GM21528 (cell line): Measurements from ENCODE around the gene HLA-DRA.

Experiments used
- ATAC-seq: cut with Tn5 transposase; IDR thresholded peaks from one replicate; pipeline ENCODE4 v1.9.1; 2021; ENCODE audit warnings: mild to moderate bottlenecking, moderate library complexity; ENCODE audit not compliant: unreplicated experiment, low FRiP score

Gene HLA-DRA

DNA sequence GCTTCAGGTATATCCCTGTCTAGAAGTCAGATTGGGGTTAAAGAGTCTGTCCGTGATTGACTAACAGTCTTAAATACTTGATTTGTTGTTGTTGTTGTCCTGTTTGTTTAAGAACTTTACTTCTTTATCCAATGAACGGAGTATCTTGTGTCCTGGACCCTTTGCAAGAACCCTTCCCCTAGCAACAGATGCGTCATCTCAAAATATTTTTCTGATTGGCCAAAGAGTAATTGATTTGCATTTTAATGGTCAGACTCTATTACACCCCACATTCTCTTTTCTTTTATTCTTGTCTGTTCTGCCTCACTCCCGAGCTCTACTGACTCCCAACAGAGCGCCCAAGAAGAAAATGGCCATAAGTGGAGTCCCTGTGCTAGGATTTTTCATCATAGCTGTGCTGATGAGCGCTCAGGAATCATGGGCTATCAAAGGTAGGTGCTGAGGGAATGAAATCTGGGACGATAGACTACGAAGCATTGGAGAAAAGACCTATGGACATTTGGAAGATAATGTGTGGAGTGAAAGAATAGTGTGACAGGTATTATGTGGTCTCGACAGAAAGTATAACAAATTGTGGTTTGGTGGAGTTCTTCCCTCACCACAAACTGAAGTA lies at the start of gene HLA-DRA:
Gene HLA-DRA (plus strand): TSS at position 286 of the 613 bp plus-strand sequence. CDS start 64 bp downstream, at position 350.
- peak; percentile 69 for ATAC-seq

DNA sequence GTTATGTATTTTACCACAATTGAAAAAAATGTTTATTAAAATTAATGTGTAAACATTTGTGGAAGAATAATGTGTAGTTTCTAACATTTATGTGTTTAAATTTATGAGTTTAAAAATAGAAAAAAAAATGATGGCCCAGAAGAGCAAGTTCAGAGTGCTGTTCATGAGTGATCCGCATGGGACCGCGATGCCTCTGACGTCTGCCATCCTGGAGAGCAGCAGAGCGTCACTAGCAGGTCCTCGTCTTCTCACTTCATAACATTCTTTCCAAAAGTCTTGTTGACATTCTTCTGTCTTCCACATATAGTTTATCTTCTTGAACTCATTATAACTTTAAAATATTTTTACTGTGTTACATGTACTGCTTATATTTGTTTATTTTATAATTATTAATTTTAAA lies 48.2 kb upstream of the HLA-DRA start:
- no peak for ATAC-seq

DNA sequence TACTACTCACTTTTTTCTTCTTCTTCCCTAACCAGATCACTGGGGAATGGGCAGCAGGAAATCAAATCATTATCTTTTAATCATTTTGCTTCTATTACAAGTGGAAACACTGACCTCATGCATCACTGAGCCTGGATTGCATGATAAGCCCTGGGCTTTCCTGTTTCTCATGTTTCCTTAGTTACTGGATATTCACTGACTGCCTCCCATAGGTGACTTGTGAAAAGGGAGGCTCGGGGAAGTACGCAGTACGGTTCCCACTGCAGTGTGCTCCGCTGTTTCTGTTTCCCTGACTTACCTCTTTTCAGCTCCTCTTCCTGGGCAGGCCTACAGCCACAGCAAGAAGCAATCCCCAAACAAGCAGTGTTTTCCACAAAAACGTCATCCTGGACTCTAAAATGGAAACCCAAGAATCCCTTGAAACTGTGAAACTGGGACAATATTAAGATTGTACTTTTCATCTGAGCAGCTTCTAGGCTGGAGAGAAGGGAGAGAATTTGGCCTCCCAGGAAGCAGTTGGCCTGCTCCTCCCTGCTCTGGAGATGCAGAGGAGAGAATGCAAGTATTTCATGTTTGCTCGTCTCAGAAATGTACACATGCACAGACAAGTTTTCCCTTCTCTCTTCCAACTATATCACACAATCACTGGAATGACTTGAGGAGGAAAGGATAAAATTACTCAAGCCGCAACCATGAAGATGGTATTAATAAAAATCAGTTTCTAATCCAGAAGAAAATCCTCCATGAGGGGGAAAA lies 45.8 kb upstream of the HLA-DRA start:
- ATAC-seq, result no peak

- ATAC-seq, result no peak
Observed at GRCh38 chr6:32396028-32396427, 43.7 kb upstream of the HLA-DRA start.

GRCh38 chr6:32397252-32397920 lies 42.3 kb upstream of the HLA-DRA start:
- peak; percentile 75 for ATAC-seq

GRCh38 chr6:32401284-32401963 lies 38.3 kb upstream of the HLA-DRA start:
- no peak for ATAC-seq

GRCh38 chr6:32402812-32403211 lies 36.9 kb upstream of the HLA-DRA start:
- no peak for ATAC-seq

DNA sequence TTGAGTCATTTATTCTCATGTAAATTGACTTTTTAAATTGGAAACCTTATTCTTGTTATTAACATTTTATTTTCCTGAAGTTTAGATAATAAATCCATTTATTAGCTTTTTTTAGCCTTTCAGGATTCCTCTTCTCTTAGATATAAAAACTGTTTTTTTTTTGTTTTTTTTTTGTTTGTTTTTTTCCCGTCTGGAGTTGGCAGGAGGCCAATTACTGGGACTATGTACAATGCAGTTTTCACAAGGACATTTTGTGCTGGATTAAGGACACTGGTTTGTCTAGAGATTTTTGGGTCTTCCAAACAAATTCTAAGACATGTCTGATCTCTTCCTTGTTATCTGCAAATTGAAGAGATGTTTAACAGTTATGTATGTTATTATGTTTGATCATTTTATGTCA lies 34.0 kb upstream of the HLA-DRA start:
- no peak for ATAC-seq

DNA sequence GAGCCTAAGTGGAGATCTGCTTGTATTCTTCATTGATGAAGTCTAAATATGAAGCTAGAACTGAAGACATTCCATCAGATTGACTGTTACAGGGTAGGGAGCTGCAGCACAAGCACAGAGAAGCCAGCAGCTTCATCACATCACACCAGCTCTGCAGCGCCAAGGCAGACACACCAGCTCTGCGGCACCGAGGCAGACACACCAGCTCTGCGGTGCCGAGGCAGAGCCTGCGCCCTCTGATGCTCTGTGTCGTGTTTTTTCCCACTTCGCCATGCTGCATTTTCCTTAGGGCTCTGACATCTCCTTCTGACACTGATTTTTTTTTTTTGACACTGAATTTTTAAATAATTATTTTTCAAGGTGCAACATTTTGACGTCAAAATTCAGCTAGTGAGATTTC lies 33.5 kb upstream of the HLA-DRA start:
- no peak for ATAC-seq

GRCh38 chr6:32406857-32407256 lies 32.8 kb upstream of the HLA-DRA start, which contains the start of gene BTNL2:
Gene BTNL2, minus strand, starts transcription at chr6:32407181. Its CDS starts 58 bp downstream, at chr6:32407123.
- ATAC-seq, result no peak

- ATAC-seq, result no peak
Observed at GRCh38 chr6:32410906-32411305, 28.8 kb upstream of the HLA-DRA start.

- ATAC-seq, result no peak
Observed at GRCh38 chr6:32411566-32412327, 27.9 kb upstream of the HLA-DRA start.

DNA sequence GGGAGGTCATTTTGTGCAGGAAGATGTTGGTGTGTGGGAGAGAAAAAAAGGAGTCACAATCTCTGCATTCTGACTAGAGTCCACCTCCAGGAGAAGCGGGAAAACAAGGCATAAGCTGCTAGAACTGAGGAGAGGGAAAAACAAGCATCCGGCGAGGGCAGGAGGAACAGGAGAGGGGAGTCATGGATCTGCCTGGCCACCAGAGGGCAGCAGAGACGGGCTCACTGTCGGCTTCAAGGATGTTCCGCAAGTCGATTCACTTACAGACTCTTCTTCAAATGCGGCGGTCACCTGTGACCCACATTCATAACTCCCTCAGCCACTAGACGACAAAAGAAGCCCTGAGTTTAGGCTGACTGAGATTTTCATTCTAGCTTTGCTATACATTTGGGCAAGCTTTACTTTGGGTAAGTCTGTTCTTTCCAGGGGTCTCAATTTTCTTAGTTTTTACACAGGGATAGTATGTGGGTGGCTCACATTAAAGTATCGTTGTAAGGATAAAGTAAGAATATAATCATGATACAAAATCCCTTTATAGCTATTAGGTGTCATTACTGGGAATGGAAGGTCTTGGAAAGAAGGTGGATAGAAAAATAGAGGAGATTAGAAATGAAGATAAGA lies 26.1 kb upstream of the HLA-DRA start:
- no peak for ATAC-seq

- ATAC-seq, result no peak
Observed at GRCh38 chr6:32415521-32416019, 24.1 kb upstream of the HLA-DRA start.

GRCh38 chr6:32416036-32416435 lies 23.7 kb upstream of the HLA-DRA start:
- no peak for ATAC-seq

GRCh38 chr6:32424589-32425300 lies 14.9 kb upstream of the HLA-DRA start:
- ATAC-seq, result no peak

- ATAC-seq, result no peak
Observed at GRCh38 chr6:32426338-32426737, 13.3 kb upstream of the HLA-DRA start.

DNA sequence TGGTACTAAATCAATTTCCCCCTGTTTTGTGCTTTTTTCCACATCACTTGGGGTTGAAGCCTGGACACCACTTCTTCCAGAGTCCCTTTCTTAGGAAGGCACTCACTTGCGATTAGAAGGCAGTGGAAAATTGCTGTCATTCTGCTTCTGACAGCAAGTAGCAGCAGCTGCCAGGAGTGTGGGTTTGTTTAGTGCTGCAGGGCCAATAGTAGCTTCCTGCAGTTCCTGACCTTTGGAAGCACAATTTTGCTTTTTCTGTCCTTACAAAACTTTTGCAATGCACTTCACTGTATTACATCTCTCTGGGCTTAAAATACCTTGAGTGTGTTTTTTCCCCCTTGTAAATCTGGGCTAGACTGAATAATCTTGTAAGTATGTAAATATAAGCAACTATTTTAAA lies 12.5 kb upstream of the HLA-DRA start:
- ATAC-seq, result no peak

GRCh38 chr6:32427934-32428474 lies 11.7 kb upstream of the HLA-DRA start:
- no peak for ATAC-seq
